ENCODE measurements around the gene MRPL52. TPM values are rescaled to one million over a fixed set of nuclear protein-coding genes. Genes with fewer than 3 reads are reported as not detected.

The MRPL52 gene
- total and polyA plus RNA-seq, 7 donors = 54.6 to 333 (median 64.3) TPM

DNA sequence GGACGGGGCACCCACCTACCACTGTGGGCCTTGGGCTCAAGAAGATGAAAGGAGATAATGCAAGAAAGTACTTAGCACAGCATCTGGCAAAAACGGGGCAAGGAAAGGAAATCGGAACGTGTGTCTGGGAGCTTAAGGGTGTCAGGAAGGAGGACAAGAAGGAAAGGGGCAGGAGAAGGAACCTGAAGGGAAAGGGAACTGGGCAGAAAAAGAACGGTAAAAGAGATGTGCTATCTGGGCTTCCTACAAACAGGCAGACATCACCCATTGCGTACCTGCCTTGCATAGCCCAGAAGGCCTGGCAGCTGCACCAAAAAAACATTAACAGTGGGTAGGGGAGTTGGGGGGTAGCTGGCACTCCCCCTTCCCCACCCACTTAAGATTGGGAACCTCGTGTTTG lies 52.4 kb downstream of the MRPL52 start:
- Histone ChIP-seq H3K27ac (no peak overlapping the region), H3K27me3 (no peaks in the 10 kb centered on the region), H3K4me1 (peaks cover 0 to 28% (median 20%) of the 10 kb centered on the region in 4 donors), H3K36me3 (peaks cover 16 to 26% (median 19%) of the 10 kb centered on the region in 4 donors), H3K9me3 (no peaks in the 10 kb centered on the region), H3K4me3 (no peak overlapping the region)
- DNase-seq = no peak
- 38 to 46% methylated on average over 7 of the region's 7 CpGs for WGBS, 2 donors
- TF ChIP-seq, protein P1, sequence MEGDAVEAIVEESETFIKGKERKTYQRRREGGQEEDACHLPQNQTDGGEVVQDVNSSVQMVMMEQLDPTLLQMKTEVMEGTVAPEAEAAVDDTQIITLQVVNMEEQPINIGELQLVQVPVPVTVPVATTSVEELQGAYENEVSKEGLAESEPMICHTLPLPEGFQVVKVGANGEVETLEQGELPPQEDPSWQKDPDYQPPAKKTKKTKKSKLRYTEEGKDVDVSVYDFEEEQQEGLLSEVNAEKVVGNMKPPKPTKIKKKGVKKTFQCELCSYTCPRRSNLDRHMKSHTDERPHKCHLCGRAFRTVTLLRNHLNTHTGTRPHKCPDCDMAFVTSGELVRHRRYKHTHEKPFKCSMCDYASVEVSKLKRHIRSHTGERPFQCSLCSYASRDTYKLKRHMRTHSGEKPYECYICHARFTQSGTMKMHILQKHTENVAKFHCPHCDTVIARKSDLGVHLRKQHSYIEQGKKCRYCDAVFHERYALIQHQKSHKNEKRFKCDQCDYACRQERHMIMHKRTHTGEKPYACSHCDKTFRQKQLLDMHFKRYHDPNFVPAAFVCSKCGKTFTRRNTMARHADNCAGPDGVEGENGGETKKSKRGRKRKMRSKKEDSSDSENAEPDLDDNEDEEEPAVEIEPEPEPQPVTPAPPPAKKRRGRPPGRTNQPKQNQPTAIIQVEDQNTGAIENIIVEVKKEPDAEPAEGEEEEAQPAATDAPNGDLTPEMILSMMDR (IDR thresholded peaks at IDR 0.05) = no peak
- TF ChIP-seq EP300 (IDR thresholded peaks at IDR 0.05) (no peak), POLR2A (IDR thresholded peaks at IDR 0.05) (no peak)
- intact Hi-C loops (cut with DNase I) = no loop called here

DNA sequence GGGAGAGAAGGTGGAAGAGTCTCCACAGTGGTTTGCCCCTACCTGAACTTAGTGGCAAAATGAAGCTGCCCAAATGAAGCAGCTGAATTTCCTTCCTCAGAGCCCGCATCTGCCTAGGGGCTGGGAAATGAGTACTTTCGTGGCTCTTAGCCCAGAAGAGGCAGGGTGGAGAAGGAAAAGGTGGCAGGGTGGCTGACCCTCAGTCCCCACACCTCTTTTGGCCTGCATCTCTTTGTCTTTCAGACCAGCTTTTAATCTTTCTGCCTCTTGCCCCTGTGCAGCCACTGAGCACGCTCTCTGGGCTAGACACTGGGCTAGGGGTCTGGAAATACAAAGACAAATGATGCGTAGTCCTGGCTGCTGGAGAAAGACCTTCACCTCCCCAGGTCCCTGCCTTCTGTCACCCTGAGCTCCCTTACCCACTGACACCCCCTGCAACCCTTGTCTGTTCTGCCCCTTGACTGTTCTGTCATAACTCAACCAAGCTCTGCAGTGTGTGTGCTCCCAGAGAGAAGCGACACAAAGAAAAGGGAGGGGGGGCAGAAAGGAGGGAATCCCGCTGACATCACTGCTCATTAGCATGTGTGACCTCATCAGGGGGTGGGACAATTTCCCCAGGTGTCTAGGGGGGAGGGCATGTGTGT lies 53.0 kb downstream of the MRPL52 start:
- no peaks in the 10 kb centered on the region for H3K27me3 ChIP-seq
- peaks cover 10 to 20% (median 13%) of the 10 kb centered on the region in 4 donors for H3K36me3 ChIP-seq
- DNase-seq = peak; percentile 70
- H3K4me3 ChIP-seq = no peak overlapping the region
- TF ChIP-seq, protein P1 (IDR thresholded peaks at IDR 0.05) = no peak
- no peak for TF ChIP-seq EP300 (IDR thresholded peaks at IDR 0.05)
- no peak for TF ChIP-seq POLR2A (IDR thresholded peaks at IDR 0.05)
- TF ChIP-seq POLR2AphosphoS5 (IDR thresholded peaks at IDR 0.05) = peak in 2 of 4 donors; percentile 11 to 33
- H3K27ac ChIP-seq = no peak overlapping the region
- WGBS, 2 donors = 16 to 31% methylated on average over 6 of the region's 6 CpGs
- H3K4me1 ChIP-seq = peaks cover 0 to 34% (median 25%) of the 10 kb centered on the region in 4 donors
- intact Hi-C loops (cut with DNase I) = no loop called here
- no peaks in the 10 kb centered on the region for H3K9me3 ChIP-seq

DNA sequence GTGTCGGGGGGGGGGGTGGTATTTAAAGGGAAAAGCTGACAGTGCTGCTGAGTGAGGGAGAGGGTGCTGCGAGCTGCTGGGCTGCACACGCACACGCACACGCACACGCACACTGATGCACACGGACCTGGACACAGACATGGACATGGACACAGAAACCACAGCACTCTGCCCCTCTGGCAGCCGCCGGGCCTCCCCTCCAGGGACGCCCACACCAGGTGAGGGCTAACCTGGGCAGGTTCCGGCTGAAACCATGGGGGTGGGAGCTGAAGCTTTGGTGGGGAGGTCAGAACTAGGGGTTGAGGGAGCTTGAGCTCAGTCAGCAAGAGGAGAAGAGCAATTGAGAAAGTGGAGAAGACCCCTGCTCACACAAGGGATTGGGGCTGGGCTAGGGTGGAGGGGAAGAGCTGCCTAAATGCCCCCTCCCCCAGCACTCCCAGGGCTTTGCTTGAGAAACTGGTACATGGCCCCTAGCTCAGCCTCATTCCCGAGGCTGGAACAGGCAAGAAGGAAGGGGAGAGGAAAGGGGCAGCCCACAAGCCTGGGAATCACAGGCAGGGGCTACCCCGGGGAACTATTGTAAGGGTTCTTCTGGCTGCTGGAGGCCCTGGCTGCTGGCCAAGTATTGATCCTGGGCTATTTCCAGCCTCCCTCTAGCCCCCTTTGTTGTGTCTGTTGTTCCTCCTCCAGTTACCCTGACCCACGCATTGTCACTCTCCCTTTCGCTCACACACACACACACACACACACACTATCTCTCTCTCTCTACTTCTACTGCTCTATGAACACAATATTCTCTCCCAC lies 53.7 kb downstream of the MRPL52 start, which contains the start of gene REM2:
Gene REM2, plus strand, starts transcription at position 50 of the 804 bp plus-strand sequence. Its CDS starts 66 bp downstream, at position 116.
- no peak within 1 kb of the TSS for H3K27ac ChIP-seq
- intact Hi-C loops (cut with DNase I) = no loop called here
- WGBS, 2 donors = 27 to 50% methylated on average over 15 of the region's 15 CpGs

DNA sequence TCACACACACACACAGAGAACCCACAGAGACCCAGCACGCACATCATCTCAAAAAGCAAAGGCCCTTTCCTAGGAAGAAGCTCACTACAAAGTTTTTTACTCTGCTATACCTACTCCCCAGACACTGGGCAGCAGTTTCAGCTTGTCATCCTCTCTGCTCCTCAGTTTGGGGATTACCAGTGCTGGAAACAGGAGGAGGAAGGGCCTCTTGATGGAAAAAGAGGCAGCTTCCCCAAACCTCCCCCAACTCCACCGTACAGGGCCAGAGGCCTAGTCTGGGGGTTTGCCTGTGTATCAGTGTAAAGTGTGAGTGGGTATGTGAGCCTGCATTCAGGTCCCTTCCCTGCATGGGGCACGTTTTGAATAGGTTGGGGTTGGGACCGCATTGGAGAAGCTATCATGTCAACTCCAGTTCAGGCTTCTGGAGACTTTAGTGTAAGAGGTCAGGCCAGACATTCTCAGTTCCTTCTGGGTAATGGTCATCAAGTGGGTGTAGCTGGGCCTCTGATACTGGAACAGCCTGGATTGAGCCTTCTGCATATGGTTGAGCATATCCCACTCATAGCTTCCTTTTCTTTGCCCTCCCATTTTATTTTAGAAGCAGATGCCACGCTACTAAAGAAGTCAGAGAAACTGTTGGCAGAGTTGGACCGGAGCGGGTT lies 54.5 kb downstream of the MRPL52 start:
- Histone ChIP-seq H3K27ac (no peak overlapping the region), H3K9me3 (no peaks in the 10 kb centered on the region), H3K4me1 (peaks cover 0 to 40% (median 28%) of the 10 kb centered on the region in 4 donors), H3K27me3 (no peaks in the 10 kb centered on the region), H3K36me3 (peaks cover 0 to 4% (median 0%) of the 10 kb centered on the region in 4 donors), H3K4me3 (no peak overlapping the region)
- WGBS, 2 donors = 90 to 93% methylated on average over 7 of the region's 7 CpGs
- no peak for DNase-seq
- intact Hi-C loops (cut with DNase I) = no loop called here
- TF ChIP-seq POLR2A (IDR thresholded peaks at IDR 0.05) (no peak), POLR2AphosphoS5 (IDR thresholded peaks at IDR 0.05) (peak in 1 of 4 donors; percentile 9), EP300 (IDR thresholded peaks at IDR 0.05) (no peak)
- TF ChIP-seq, protein P1 (IDR thresholded peaks at IDR 0.05) = no peak

More for the DNA sequence above, 53.7 kb downstream of the MRPL52 start, which contains the start of gene REM2:
- no peaks in the 10 kb centered on the region for H3K9me3 ChIP-seq
- no peaks in the 10 kb centered on the region for H3K27me3 ChIP-seq
- TF ChIP-seq POLR2A (IDR thresholded peaks at IDR 0.05) (no peak), EP300 (IDR thresholded peaks at IDR 0.05) (no peak), POLR2AphosphoS5 (IDR thresholded peaks at IDR 0.05) (peak in 2 of 4 donors; percentile 49 to 58)
- TF ChIP-seq, protein P1 (IDR thresholded peaks at IDR 0.05) = no peak
- H3K4me3 ChIP-seq = no peak within 1 kb of the TSS
- peaks cover 0 to 40% (median 28%) of the 10 kb centered on the region in 4 donors for H3K4me1 ChIP-seq
- no peak for DNase-seq
- H3K36me3 ChIP-seq = peaks cover 3 to 13% (median 6%) of the 10 kb centered on the region in 4 donors

Small RNA genes lying within 50 kb of the gene (small RNA-seq; reads per million reads assigned to genes)
- gene RF00019 = 0 reads per million in 3 donors

Other genes starting within 250 kb of the MRPL52 start
- gene DAD1, start 240.7 kb upstream of the MRPL52 start, total RNA-seq = 100 to 1,000 TPM; 115 to 192 (median 164) TPM
- 100 to 1,000 TPM; 136 to 274 (median 160) TPM for gene DAD1, start 240.7 kb upstream of the MRPL52 start, polyA plus RNA-seq
- 10 to 100 TPM; 17.4 to 20.4 (median 18.7) TPM for gene ABHD4, start 231.6 kb upstream of the MRPL52 start, total RNA-seq
- gene ABHD4, start 231.6 kb upstream of the MRPL52 start, polyA plus RNA-seq = 10 to 100 TPM in 2 of 3 donors, 1 to 10 TPM in 1; 9.5 to 18.0 (median 12.3) TPM
- gene OR6J1, start 185.5 kb upstream of the MRPL52 start, total RNA-seq = not detected
- gene OR6J1, start 185.5 kb upstream of the MRPL52 start, polyA plus RNA-seq = not detected
- 100 to 1,000 TPM in 2 of 4 donors, 10 to 100 TPM in 2; 95.2 to 108 (median 102) TPM for gene OXA1L, start 63.2 kb upstream of the MRPL52 start, total RNA-seq
- gene OXA1L, start 63.2 kb upstream of the MRPL52 start, polyA plus RNA-seq = 100 to 1,000 TPM in 1 of 3 donors, 10 to 100 TPM in 2; 85.1 to 113 (median 85.9) TPM
- gene SLC7A7, start 14.5 kb upstream of the MRPL52 start, total RNA-seq = 10 to 100 TPM; 16.1 to 23.5 (median 16.5) TPM
- 10 to 100 TPM; 15.6 to 22.7 (median 16.4) TPM for gene SLC7A7, start 14.5 kb upstream of the MRPL52 start, polyA plus RNA-seq
- gene MMP14, start 6.7 kb downstream of the MRPL52 start, total RNA-seq = 100 to 1,000 TPM in 3 of 4 donors, 10 to 100 TPM in 1; 86.6 to 140 (median 115) TPM
- gene MMP14, start 6.7 kb downstream of the MRPL52 start, polyA plus RNA-seq = 10 to 100 TPM; 21.0 to 85.4 (median 33.5) TPM
- gene LRP10, start 41.9 kb downstream of the MRPL52 start, total RNA-seq = 100 to 1,000 TPM in 2 of 4 donors, 10 to 100 TPM in 2; 75.3 to 124 (median 95.1) TPM
- 100 to 1,000 TPM in 1 of 3 donors, 10 to 100 TPM in 2; 34.4 to 139 (median 42.6) TPM for gene LRP10, start 41.9 kb downstream of the MRPL52 start, polyA plus RNA-seq
- gene REM2, start 53.3 kb downstream of the MRPL52 start, total RNA-seq = 1 to 10 TPM in 1 of 4 donors, under 1 TPM in 2, not detected in 1; 0.71 to 1.4 (median 0.81) TPM
- under 1 TPM in 2 of 3 donors, not detected in 1; 0.60 to 0.96 TPM for gene REM2, start 53.3 kb downstream of the MRPL52 start, polyA plus RNA-seq
- gene RBM23, start 89.3 kb downstream of the MRPL52 start, total RNA-seq = 1,000 to 10,000 TPM in 1 of 4 donors, 100 to 1,000 TPM in 3; 356 to 5,076 (median 594) TPM
- 10 to 100 TPM; 31.8 to 46.5 (median 40.8) TPM for gene RBM23, start 89.3 kb downstream of the MRPL52 start, polyA plus RNA-seq
- 10 to 100 TPM; 33.3 to 61.7 (median 44.7) TPM for gene PRMT5, start 99.5 kb downstream of the MRPL52 start, total RNA-seq
- 10 to 100 TPM; 33.3 to 66.7 (median 55.4) TPM for gene PRMT5, start 99.5 kb downstream of the MRPL52 start, polyA plus RNA-seq
- 10 to 100 TPM; 28.1 to 82.6 (median 59.8) TPM for gene HAUS4, start 127.2 kb downstream of the MRPL52 start, total RNA-seq
- gene HAUS4, start 127.2 kb downstream of the MRPL52 start, polyA plus RNA-seq = 10 to 100 TPM; 37.8 to 46.7 (median 44.9) TPM
- 1 to 10 TPM; 5.0 to 5.5 (median 5.1) TPM for gene AJUBA, start 152.7 kb downstream of the MRPL52 start, total RNA-seq
- gene AJUBA, start 152.7 kb downstream of the MRPL52 start, polyA plus RNA-seq = 1 to 10 TPM in 2 of 3 donors, under 1 TPM in 1; 0.23 to 7.8 (median 6.0) TPM
- 10 to 100 TPM in 3 of 4 donors, 1 to 10 TPM in 1; 8.9 to 19.9 (median 12.9) TPM for gene C14orf93, start 180.3 kb downstream of the MRPL52 start, total RNA-seq
- gene C14orf93, start 180.3 kb downstream of the MRPL52 start, polyA plus RNA-seq = 10 to 100 TPM in 2 of 3 donors, 1 to 10 TPM in 1; 7.4 to 11.9 (median 10.2) TPM
- gene PSMB5, start 205.0 kb downstream of the MRPL52 start, total RNA-seq = 100 to 1,000 TPM; 113 to 179 (median 135) TPM
- gene PSMB5, start 205.0 kb downstream of the MRPL52 start, polyA plus RNA-seq = 100 to 1,000 TPM; 132 to 145 (median 141) TPM
- gene PSMB11, start 212.3 kb downstream of the MRPL52 start, total RNA-seq = under 1 TPM in 1 of 4 donors, not detected in 3; 0.41 TPM
- gene PSMB11, start 212.3 kb downstream of the MRPL52 start, polyA plus RNA-seq = under 1 TPM in 1 of 3 donors, not detected in 2; 0.06 TPM
- 1 to 10 TPM; 2.0 to 7.5 (median 2.8) TPM for gene CDH24, start 227.6 kb downstream of the MRPL52 start, total RNA-seq
- gene CDH24, start 227.6 kb downstream of the MRPL52 start, polyA plus RNA-seq = 1 to 10 TPM in 1 of 3 donors, under 1 TPM in 2; 0.46 to 5.4 (median 0.60) TPM